Amygdala (tissue), 56 donors: ENCODE data around the gene NR2C1.

Source experiments
- DNase-seq, 56 donors: peaks; one replicate each; lab custom pipeline; 2025; lab: John Stamatoyannopoulos, UW

The NR2C1 gene

DNA sequence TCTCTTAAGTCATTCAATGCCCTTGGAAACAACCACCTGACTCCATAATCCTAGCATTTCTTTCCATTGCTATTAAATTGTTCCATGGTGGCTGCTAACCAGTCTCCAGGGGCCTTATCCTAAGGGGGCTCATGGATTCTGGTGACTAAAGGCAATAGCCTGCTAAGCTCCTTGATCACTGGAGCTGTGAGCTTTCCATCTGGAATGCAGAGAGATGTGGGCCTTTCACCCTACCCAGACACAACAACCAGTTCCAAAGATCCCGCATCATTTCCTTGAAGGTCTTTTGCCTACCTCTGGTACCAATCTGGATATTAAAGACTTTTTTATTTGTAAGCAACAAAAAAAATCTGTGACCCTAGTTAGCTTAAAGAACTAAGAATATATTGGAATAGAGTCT is 102.9 kb downstream of the NR2C1 start:
- no peak for DNase-seq
